GM12892 (cell line): ENCODE data around the gene CACNA2D3.

Source experiments
- POLR2A ChIP-seq: IDR thresholded peaks from 2 replicates; pipeline ENCODE4 v1.6.1; 2011; ENCODE audit warnings: low read depth, low read length, control low read depth
- POLR2AphosphoS5 ChIP-seq: IDR thresholded peaks from 2 replicates; pipeline ENCODE4 v1.6.1; 2011; ENCODE audit warnings: low read depth, low read length, control low read depth
- TAF1 ChIP-seq: IDR thresholded peaks from 2 replicates; pipeline ENCODE4 v1.6.1; 2011; ENCODE audit warnings: low read depth, mild to moderate bottlenecking, control low read depth, low read length, borderline replicate concordance

DNA sequence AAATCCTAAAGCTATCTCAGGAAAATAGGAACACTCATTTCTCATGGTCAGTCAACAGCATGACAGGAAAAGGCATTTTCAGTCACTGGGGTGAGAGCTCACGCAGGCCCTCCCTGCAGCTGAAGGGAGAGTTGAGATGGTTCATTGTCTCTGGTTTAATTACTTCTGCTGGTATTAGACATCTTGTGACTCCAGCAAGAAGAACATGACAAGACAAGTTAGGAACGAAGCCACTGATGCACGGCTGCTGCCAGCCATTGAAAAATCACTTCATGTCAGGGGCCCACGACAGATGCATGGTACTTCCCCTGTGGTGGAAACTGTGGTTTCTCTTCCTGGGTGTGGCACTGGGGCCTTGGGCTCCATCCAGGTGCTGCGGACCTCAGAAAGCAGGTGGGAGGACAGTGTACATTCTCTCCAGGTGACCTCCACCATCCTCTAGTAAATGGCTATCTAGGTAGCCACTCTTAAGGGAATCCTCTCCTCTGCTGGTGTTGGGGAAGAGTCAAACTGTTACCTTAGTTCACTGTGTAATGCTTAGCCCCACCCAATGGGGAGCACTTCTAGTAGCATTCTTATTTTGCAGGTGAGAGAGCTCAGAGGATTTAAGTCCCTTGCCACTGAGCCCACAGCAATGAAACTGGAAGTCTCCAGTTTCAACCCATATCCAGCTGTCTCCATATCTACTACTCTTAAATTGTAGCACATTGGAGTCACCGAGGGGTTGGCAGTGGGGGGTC is 531.3 kb downstream of the CACNA2D3 start:
- TF ChIP-seq POLR2A, result no peak
- TF ChIP-seq TAF1, result no peak
- no peak for TF ChIP-seq POLR2AphosphoS5
